ENCODE measurements around the gene NPM3. TPM values are rescaled to one million over a fixed set of nuclear protein-coding genes. Genes with fewer than 3 reads are reported as not detected.

NPM3 gene
- total RNA-seq, 1 experiment from 2014 or later, result 117 TPM

DNA sequence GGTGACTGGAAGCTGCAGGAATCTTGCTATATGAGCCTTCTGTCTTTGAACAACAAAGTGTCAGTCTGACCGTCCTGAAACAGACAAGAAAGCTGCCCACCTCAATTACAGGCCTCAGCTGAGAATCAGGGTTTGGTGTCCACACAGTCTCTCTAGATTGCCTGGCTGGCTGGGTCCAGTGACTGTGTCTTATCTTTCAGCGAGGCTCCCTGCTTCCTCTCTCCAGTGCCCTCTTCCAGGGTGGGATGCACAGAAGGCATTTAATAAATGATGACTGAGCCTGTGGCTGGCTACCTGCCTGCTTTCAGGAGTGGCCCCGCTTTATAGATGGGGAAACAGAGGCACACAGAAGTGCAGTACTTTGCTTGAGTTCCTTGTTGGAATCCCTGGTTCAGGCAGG, 34.8 kb downstream of the NPM3 start:
- DNase-seq (no peak), ATAC-seq (no peak)
- no peaks in the 10 kb centered on the region for H3K4me1 ChIP-seq (ENCODE audit: insufficient read depth, low read length)
- no peak overlapping the region for H3K4me3 ChIP-seq (ENCODE audit: low read length)
- intact Hi-C loops (cut with micrococcal nuclease), result no loop called here
- no peak overlapping the region for H2AFZ ChIP-seq (ENCODE audit: low read length)
- H3K79me2 ChIP-seq (ENCODE audit: low read length), result no peaks in the 10 kb centered on the region
- H3K27me3 ChIP-seq (ENCODE audit: low read length), result no peaks in the 10 kb centered on the region
- no peaks in the 10 kb centered on the region for H3K9me3 ChIP-seq (ENCODE audit: low read length)
- H3K36me3 ChIP-seq (ENCODE audit: low read depth, low read length), result no peaks in the 10 kb centered on the region
- H3K9me2 ChIP-seq (replicated peaks; ENCODE audit: low read length), result no peaks in the 10 kb centered on the region
- no peak for TF ChIP-seq CTCF (conservative IDR thresholded peaks at IDR 0.05; ENCODE audit: low read depth, low read length)
- no peak for TF ChIP-seq EZH2phosphoT487 (IDR thresholded peaks at IDR 0.05; ENCODE audit: borderline replicate concordance, low read length)
- TF ChIP-seq EZH2 (IDR thresholded peaks at IDR 0.05; ENCODE audit: low read length, unreplicated experiment), result no peak
- BruUV-seq (replicated peaks), result no TSS peak
- no peak overlapping the region for H3K27ac ChIP-seq (ENCODE audit: low read length)
- POLR2A ChIA-PET (ENCODE audit: unreplicated experiment), result no interaction called here
- H3F3A ChIP-seq (ENCODE audit: low read length, unreplicated experiment), result no peaks in the 10 kb centered on the region
- no peak overlapping the region for H3K4me2 ChIP-seq (ENCODE audit: low read length)
- no peaks in the 10 kb centered on the region for H4K20me1 ChIP-seq (ENCODE audit: low read length)
- H3K9ac ChIP-seq (ENCODE audit: low read length), result no peak overlapping the region
- CTCF ChIA-PET, result no interaction called here

GRCh38 chr10:101745074-101745696, 38.1 kb downstream of the NPM3 start:
- H3K27ac ChIP-seq (ENCODE audit: low read length), result no peak overlapping the region
- no peak overlapping the region for H3K4me2 ChIP-seq (ENCODE audit: low read length)
- no peaks in the 10 kb centered on the region for H3K4me1 ChIP-seq (ENCODE audit: insufficient read depth, low read length)
- ChIA-PET CTCF (no interaction called here), POLR2A (ENCODE audit: unreplicated experiment) (no interaction called here)
- BruUV-seq (replicated peaks), result no TSS peak
- no peaks in the 10 kb centered on the region for H3K79me2 ChIP-seq (ENCODE audit: low read length)
- H3K9me3 ChIP-seq (ENCODE audit: low read length), result no peaks in the 10 kb centered on the region
- no peak overlapping the region for H3K9ac ChIP-seq (ENCODE audit: low read length)
- ATAC-seq, result no peak
- intact Hi-C loops (cut with micrococcal nuclease), result no loop called here
- H3K9me2 ChIP-seq (replicated peaks; ENCODE audit: low read length), result no peaks in the 10 kb centered on the region
- H4K20me1 ChIP-seq (ENCODE audit: low read length), result no peaks in the 10 kb centered on the region
- no peak overlapping the region for H2AFZ ChIP-seq (ENCODE audit: low read length)
- no peak overlapping the region for H3K4me3 ChIP-seq (ENCODE audit: low read length)
- DNase-seq, result no peak
- no peaks in the 10 kb centered on the region for H3K36me3 ChIP-seq (ENCODE audit: low read depth, low read length)
- H3K27me3 ChIP-seq (ENCODE audit: low read length), result no peaks in the 10 kb centered on the region
- H3F3A ChIP-seq (ENCODE audit: low read length, unreplicated experiment), result no peaks in the 10 kb centered on the region
- no peak for TF ChIP-seq EZH2phosphoT487 (IDR thresholded peaks at IDR 0.05; ENCODE audit: borderline replicate concordance, low read length)
- TF ChIP-seq EZH2 (IDR thresholded peaks at IDR 0.05; ENCODE audit: low read length, unreplicated experiment), result no peak
- TF ChIP-seq CTCF (conservative IDR thresholded peaks at IDR 0.05; ENCODE audit: low read depth, low read length), result no peak

DNA sequence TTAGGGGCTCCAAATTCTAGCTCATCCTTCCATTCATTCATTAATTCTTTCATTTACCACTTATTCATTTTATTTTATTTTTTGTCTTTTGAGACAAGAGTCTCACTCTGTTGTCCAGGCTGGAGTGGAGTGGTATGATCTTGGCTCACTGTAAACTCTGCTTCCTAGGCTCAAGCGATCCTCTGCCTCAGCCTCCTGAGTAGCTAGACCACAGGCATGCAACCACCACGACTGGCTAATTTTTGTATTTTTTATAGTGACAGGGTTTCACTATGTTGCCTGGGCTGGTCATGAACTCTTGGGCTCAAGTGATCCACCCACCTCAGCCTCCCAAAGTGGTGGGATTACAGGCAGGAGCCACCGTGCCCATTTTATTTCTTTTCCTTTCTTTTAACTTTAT, 39.0 kb downstream of the NPM3 start:
- DNase-seq (no peak), ATAC-seq (no peak)
- Histone ChIP-seq H3K27ac (ENCODE audit: low read length) (no peak overlapping the region), H2AFZ (ENCODE audit: low read length) (no peak overlapping the region), H3F3A (ENCODE audit: low read length, unreplicated experiment) (no peaks in the 10 kb centered on the region), H3K4me3 (ENCODE audit: low read length) (no peak overlapping the region), H3K9me2 (replicated peaks; ENCODE audit: low read length) (no peaks in the 10 kb centered on the region), H3K9ac (ENCODE audit: low read length) (no peak overlapping the region), H4K20me1 (ENCODE audit: low read length) (no peaks in the 10 kb centered on the region), H3K9me3 (ENCODE audit: low read length) (no peaks in the 10 kb centered on the region), H3K4me1 (ENCODE audit: insufficient read depth, low read length) (no peaks in the 10 kb centered on the region), H3K36me3 (ENCODE audit: low read depth, low read length) (no peaks in the 10 kb centered on the region), H3K27me3 (ENCODE audit: low read length) (no peaks in the 10 kb centered on the region), H3K4me2 (ENCODE audit: low read length) (no peak overlapping the region), H3K79me2 (ENCODE audit: low read length) (no peaks in the 10 kb centered on the region)
- no peak for TF ChIP-seq EZH2 (IDR thresholded peaks at IDR 0.05; ENCODE audit: low read length, unreplicated experiment)
- TF ChIP-seq EZH2phosphoT487 (IDR thresholded peaks at IDR 0.05; ENCODE audit: borderline replicate concordance, low read length), result no peak
- no peak for TF ChIP-seq CTCF (conservative IDR thresholded peaks at IDR 0.05; ENCODE audit: low read depth, low read length)
- BruUV-seq (replicated peaks), result no TSS peak
- POLR2A ChIA-PET (ENCODE audit: unreplicated experiment), result no interaction called here
- intact Hi-C loops (cut with micrococcal nuclease), result no loop called here
- CTCF ChIA-PET, result no interaction called here
